Lower lobe of right lung (tissue), 2 donors: ENCODE data around the gene EDN3. TPM values are rescaled to one million over a fixed set of nuclear protein-coding genes. Genes with fewer than 3 reads are reported as not detected.

Experiments
- ATAC-seq, 2 donors: fragments of 200-7000 bp; cut with Tn5 transposase; one replicate each; pipeline ENCODE4 v1.9.1; 2020 to 2022; ENCODE audit warnings: mild to moderate bottlenecking in 2 of 2, moderate library complexity in 2 of 2
- DNase-seq: peaks from one replicate; pipeline ENCODE4 v3.0.0-alpha.2; 2020
- H3K27ac ChIP-seq: fragments of 200-600 bp; one replicate; pipeline ENCODE4 v1.8.0; 2022
- H3K27me3 ChIP-seq: fragments of 200-600 bp; one replicate; pipeline ENCODE4 v1.8.0; 2022; ENCODE audit warnings: low read depth
- H3K36me3 ChIP-seq: fragments of 200-600 bp; one replicate; pipeline ENCODE4 v1.8.0; 2022; ENCODE audit warnings: mild to moderate bottlenecking
- H3K4me1 ChIP-seq: fragments of 200-600 bp; one replicate; pipeline ENCODE4 v1.8.0; 2022
- H3K4me3 ChIP-seq: fragments of 200-600 bp; one replicate; pipeline ENCODE4 v1.8.0; 2022; ENCODE audit warnings: mild to moderate bottlenecking
- H3K9me3 ChIP-seq: fragments of 200-600 bp; one replicate; pipeline ENCODE4 v1.8.0; 2022
- CTCF ChIP-seq: fragments of 200-600 bp; IDR thresholded peaks from one replicate; pipeline ENCODE4 v1.8.0; 2022; ENCODE audit warnings: antibody characterized with exemption, mild to moderate bottlenecking
- intact Hi-C: fragments of 100-400 bp; cut with DNase I; formaldehyde crosslinking; loops from one replicate; pipeline ENCODE4 v1.11.0; 2022
- total RNA-seq: library from RNA; stranded (reverse); fragmentation: NEBNext Ultra II Directional; extraction: Animal tissue kit (Norgen Biotek cat#: 25700); gene quantifications from one replicate; pipeline ENCODE4 v1.2.1, GENCODE V29; 2021
- donor health status: DM: no; HTN: yes; CAD: no; lungs with severe emphysema.

EDN3 gene
- total RNA-seq, 1 donor from 2014 or later, result 0.27 TPM

- intact Hi-C loops, result no loop called here
- Histone ChIP-seq H3K4me1 (no peaks in the 10 kb centered on the region), H3K4me3 (no peak overlapping the region), H3K9me3 (no peaks in the 10 kb centered on the region), H3K36me3 (no peaks in the 10 kb centered on the region), H3K27ac (no peak overlapping the region), H3K27me3 (peaks cover 30% of the 10 kb centered on the region)
- TF ChIP-seq CTCF, result no peak
- DNase-seq (no peak), ATAC-seq (no peak)
Observed at GRCh38 chr20:59318201-59318790, 17.9 kb downstream of the EDN3 start.

- Histone ChIP-seq H3K4me1 (no peaks in the 10 kb centered on the region), H3K9me3 (no peaks in the 10 kb centered on the region), H3K4me3 (no peak overlapping the region), H3K27me3 (peaks cover 25% of the 10 kb centered on the region), H3K27ac (no peak overlapping the region), H3K36me3 (no peaks in the 10 kb centered on the region)
- ATAC-seq, result no peak
- DNase-seq, result no peak
- intact Hi-C loops, result no loop called here
- no peak for TF ChIP-seq CTCF
Observed at GRCh38 chr20:59318803-59319202, 18.4 kb downstream of the EDN3 start.

GRCh38 chr20:59320426-59320825 is 20.0 kb downstream of the EDN3 start:
- Histone ChIP-seq H3K36me3 (no peaks in the 10 kb centered on the region), H3K27ac (no peak overlapping the region), H3K27me3 (peaks cover 19% of the 10 kb centered on the region), H3K4me1 (no peaks in the 10 kb centered on the region), H3K9me3 (no peaks in the 10 kb centered on the region), H3K4me3 (no peak overlapping the region)
- TF ChIP-seq CTCF, result no peak
- ATAC-seq (no peak), DNase-seq (no peak)
- intact Hi-C loops, result no loop called here

GRCh38 chr20:59320854-59321647 is 20.6 kb downstream of the EDN3 start:
- TF ChIP-seq CTCF, result no peak
- intact Hi-C loops, result no loop called here
- H3K4me3 ChIP-seq, result no peak overlapping the region
- no peaks in the 10 kb centered on the region for H3K4me1 ChIP-seq
- H3K27ac ChIP-seq, result no peak overlapping the region
- ATAC-seq (no peak), DNase-seq (no peak)
- H3K9me3 ChIP-seq, result no peaks in the 10 kb centered on the region
- peaks cover 20% of the 10 kb centered on the region for H3K27me3 ChIP-seq
- no peaks in the 10 kb centered on the region for H3K36me3 ChIP-seq

GRCh38 chr20:59322081-59322480 is 21.7 kb downstream of the EDN3 start:
- TF ChIP-seq CTCF, result no peak
- no peaks in the 10 kb centered on the region for H3K4me1 ChIP-seq
- ATAC-seq (no peak), DNase-seq (no peak)
- no peaks in the 10 kb centered on the region for H3K9me3 ChIP-seq
- peaks cover 19% of the 10 kb centered on the region for H3K27me3 ChIP-seq
- intact Hi-C loops, result no loop called here
- no peak overlapping the region for H3K27ac ChIP-seq
- H3K4me3 ChIP-seq, result no peak overlapping the region
- no peaks in the 10 kb centered on the region for H3K36me3 ChIP-seq
